Measurements from ENCODE around the gene FIBIN.

FIBIN gene

DNA sequence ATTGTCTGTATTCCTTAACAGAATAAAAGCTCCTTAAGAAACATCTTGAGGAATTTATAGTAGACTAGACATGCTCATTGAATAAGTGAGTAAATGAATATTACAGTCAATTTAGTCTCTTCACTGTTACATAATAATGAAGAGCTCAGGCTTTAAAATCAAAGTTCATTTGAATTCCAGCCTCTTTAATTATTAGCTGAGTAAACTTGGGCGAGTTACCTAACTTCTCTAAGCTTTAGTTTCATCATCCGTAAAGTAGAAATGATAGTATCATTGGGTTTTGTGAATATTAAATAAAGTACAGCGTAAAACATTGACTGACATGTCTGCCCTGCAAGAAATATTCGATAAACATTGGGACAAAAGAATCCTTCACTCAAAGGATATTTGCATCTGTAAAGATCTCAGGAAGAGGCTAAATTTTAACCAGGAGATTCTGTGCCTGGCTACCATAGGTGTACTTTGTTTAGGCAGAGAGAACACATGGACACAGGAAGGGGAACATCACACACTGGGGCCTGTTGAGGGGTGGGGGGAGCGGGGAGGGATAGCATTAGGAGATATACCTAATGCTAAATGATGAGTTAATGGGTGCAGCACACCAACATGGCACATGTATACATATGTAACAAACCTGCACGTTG lies 31.5 kb downstream of the FIBIN start:
- no peak for DNase-seq

GRCh38 chr11:27025957-27026733 lies 32.2 kb downstream of the FIBIN start:
- no peak for DNase-seq

GRCh38 chr11:27028561-27028965 lies 34.7 kb downstream of the FIBIN start:
- DNase-seq = no peak

GRCh38 chr11:27029966-27030365 lies 36.1 kb downstream of the FIBIN start:
- DNase-seq = no peak

GRCh38 chr11:27031754-27032153 lies 37.8 kb downstream of the FIBIN start:
- no peak for DNase-seq

- no peak for DNase-seq
These were observed 46.0 kb downstream of the FIBIN start for GRCh38 chr11:27039873-27040272.

DNA sequence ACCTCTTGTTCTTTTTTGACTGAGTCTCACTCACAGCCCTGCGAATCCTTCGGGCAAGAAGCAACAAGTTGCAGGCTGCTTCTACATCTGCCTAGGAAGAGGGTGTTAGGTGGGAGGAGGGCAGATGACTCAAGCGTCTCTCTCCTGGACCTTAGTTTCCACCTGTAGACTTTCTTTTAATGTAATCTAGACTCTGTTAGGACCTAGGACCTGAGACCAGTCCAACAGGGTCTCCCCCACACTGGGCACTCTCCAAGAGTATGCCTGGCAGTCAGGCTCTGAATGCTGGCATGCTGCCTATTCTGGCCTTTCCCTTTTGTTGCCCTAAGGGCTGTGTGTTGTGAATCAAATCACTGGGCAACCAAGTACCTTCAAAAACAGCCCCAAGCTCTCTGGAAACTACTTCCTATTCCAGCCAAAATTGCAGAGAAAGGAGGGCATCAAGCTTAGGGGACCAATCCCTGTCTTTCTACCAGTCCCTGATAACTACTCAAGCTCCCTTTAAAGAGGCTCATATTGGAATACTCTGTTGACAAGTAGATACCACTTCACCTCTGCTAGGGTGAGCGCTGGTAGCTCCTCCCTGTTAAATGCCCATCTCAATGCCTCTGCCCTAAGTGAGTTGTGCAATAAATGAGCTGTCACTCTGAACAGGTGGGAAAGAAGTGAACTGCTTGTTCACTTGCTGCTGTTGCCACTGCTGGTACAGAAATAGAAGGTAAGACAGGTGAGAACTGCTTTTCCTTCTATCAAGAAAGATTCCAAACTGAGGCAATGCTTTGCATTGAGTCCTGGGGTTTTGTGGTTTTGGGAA lies 46.6 kb downstream of the FIBIN start, which contains the start of gene BBOX1:
BBOX1 (plus strand) TSS at position 514 of the 814 bp plus-strand sequence. CDS start 14,616 bp downstream, outside the sequence.
- peak; percentile 62 for DNase-seq

DNA sequence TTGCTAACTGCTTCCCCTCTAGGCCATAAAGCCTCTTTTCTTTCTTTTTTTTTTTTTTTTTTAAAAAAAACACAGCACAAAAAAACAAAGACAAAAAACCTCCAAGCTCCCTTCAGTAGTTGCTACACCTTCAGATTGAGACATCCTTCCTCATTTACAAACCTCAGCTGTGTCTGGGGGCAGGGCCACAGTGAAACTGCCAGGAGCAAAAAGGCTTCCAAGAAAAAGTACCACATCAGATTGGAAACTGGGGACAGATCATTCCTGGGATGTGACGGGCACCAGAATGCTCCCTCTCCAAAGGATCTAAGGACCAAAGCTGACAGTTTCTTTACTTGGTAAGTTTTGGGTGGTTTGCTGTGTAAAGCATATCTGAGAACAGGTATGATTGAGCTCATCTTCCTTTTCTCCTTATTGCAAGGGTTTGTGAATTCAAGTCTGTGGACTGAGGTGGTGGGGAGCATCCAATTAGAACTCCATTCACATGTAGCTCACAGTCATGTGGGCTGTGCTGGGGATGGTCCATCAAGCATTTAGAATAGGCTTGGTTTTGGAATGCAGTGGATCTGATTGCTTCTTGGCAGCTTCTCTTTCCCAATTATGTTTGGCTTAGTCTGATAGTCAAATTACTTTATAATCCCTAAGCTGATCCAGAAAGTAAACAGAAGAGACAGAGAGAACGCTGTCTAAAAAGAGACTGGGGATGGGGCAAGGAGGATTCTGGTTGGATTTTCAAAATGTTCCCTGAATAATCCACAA lies 47.4 kb downstream of the FIBIN start:
- DNase-seq = no peak

Measured in NCI-H1105 treated with DMSO at 0.1 percent for 48 hours (cell line).